ENCODE data around the gene PROSER3. TPM values are rescaled to one million over a fixed set of nuclear protein-coding genes. Genes with fewer than 3 reads are reported as not detected.

PROSER3 gene
- polyA plus RNA-seq, 1 donor from 2014 or later, result 1.2 TPM

- H3K9me2 ChIP-seq (ENCODE audit: insufficient read depth, low read length), result no peaks in the 10 kb centered on the region
- H2AFZ ChIP-seq (ENCODE audit: low read depth, low read length), result no peak within 1 kb of the TSS
- H3K4me2 ChIP-seq (ENCODE audit: low read length), result no peak within 1 kb of the TSS
- no peaks in the 10 kb centered on the region for H3K27me3 ChIP-seq (ENCODE audit: insufficient read depth, low read depth, low read length)
- no peak within 1 kb of the TSS for H3K27ac ChIP-seq (ENCODE audit: low read length)
- H4K20me1 ChIP-seq (ENCODE audit: insufficient read depth), result no peaks in the 10 kb centered on the region
- no peaks in the 10 kb centered on the region for H3K36me3 ChIP-seq (ENCODE audit: insufficient read depth, low read length)
- no peaks in the 10 kb centered on the region for H3F3A ChIP-seq (ENCODE audit: insufficient read depth, low read length, poor library complexity, severe bottlenecking)
- H3K9ac ChIP-seq (ENCODE audit: low read length), result no peak within 1 kb of the TSS
- H3K79me2 ChIP-seq (replicated peaks; ENCODE audit: insufficient read depth, low read length), result no peaks in the 10 kb centered on the region
- no peaks in the 10 kb centered on the region for H3K9me3 ChIP-seq (ENCODE audit: low read length)
- H3K4me3 ChIP-seq (ENCODE audit: low read length), result no peak within 1 kb of the TSS
- TF ChIP-seq REST (IDR thresholded peaks at IDR 0.05; ENCODE audit: borderline replicate concordance) (no peak), MXI1 (conservative IDR thresholded peaks at IDR 0.05; ENCODE audit: poor library complexity, severe bottlenecking) (no peak), EP300 (conservative IDR thresholded peaks at IDR 0.05; ENCODE audit: poor library complexity, severe bottlenecking) (no peak), CTCF (IDR thresholded peaks at IDR 0.05; ENCODE audit: poor library complexity, severe bottlenecking) (no peak), TAF1 (IDR thresholded peaks at IDR 0.05; ENCODE audit: low read depth) (no peak), SMC3 (conservative IDR thresholded peaks at IDR 0.05; ENCODE audit: poor library complexity) (no peak), RAD21 (conservative IDR thresholded peaks at IDR 0.05) (no peak), EZH2 (IDR thresholded peaks at IDR 0.05; ENCODE audit: borderline replicate concordance, insufficient read depth, low read length, poor library complexity, severe bottlenecking) (no peak), POLR2AphosphoS5 (IDR thresholded peaks at IDR 0.05) (no peak)
Measured at GRCh38 chr19:35812220-35813042, 54.5 kb downstream of the PROSER3 start, which contains the start of gene PRODH2. Gene PRODH2, minus strand, starts transcription at chr19:35812845. Its CDS starts 40 bp downstream, at chr19:35812805.

- no peak overlapping the region for H3K9ac ChIP-seq (ENCODE audit: low read length)
- TF ChIP-seq CTCF (IDR thresholded peaks at IDR 0.05; ENCODE audit: poor library complexity, severe bottlenecking), result no peak
- TF ChIP-seq TAF1 (IDR thresholded peaks at IDR 0.05; ENCODE audit: low read depth), result no peak
- TF ChIP-seq EZH2 (IDR thresholded peaks at IDR 0.05; ENCODE audit: borderline replicate concordance, insufficient read depth, low read length, poor library complexity, severe bottlenecking), result no peak
- no peak for TF ChIP-seq EP300 (conservative IDR thresholded peaks at IDR 0.05; ENCODE audit: poor library complexity, severe bottlenecking)
- no peak for TF ChIP-seq MXI1 (conservative IDR thresholded peaks at IDR 0.05; ENCODE audit: poor library complexity, severe bottlenecking)
- no peak for TF ChIP-seq RAD21 (conservative IDR thresholded peaks at IDR 0.05)
- no peak for TF ChIP-seq POLR2AphosphoS5 (IDR thresholded peaks at IDR 0.05)
- no peak for TF ChIP-seq REST (IDR thresholded peaks at IDR 0.05; ENCODE audit: borderline replicate concordance)
- TF ChIP-seq SMC3 (conservative IDR thresholded peaks at IDR 0.05; ENCODE audit: poor library complexity), result no peak
- no peaks in the 10 kb centered on the region for H3K79me2 ChIP-seq (replicated peaks; ENCODE audit: insufficient read depth, low read length)
Measured at GRCh38 chr19:35813043-35813890, 55.3 kb downstream of the PROSER3 start.

More at GRCh38 chr19:35813043-35813890, 55.3 kb downstream of the PROSER3 start:
- no peaks in the 10 kb centered on the region for H3K9me2 ChIP-seq (ENCODE audit: insufficient read depth, low read length)
- H3K27me3 ChIP-seq (ENCODE audit: insufficient read depth, low read depth, low read length), result no peaks in the 10 kb centered on the region
- H3K9me3 ChIP-seq (ENCODE audit: low read length), result no peaks in the 10 kb centered on the region
- H3K4me3 ChIP-seq (ENCODE audit: low read length), result no peak overlapping the region
- H4K20me1 ChIP-seq (ENCODE audit: insufficient read depth), result no peaks in the 10 kb centered on the region
- H3F3A ChIP-seq (ENCODE audit: insufficient read depth, low read length, poor library complexity, severe bottlenecking), result no peaks in the 10 kb centered on the region
- H2AFZ ChIP-seq (ENCODE audit: low read depth, low read length), result no peak overlapping the region
- no peak overlapping the region for H3K4me2 ChIP-seq (ENCODE audit: low read length)
- H3K36me3 ChIP-seq (ENCODE audit: insufficient read depth, low read length), result no peaks in the 10 kb centered on the region
- no peak overlapping the region for H3K27ac ChIP-seq (ENCODE audit: low read length)
